GM18505 (cell line): Measurements from ENCODE around the gene DEPP1.

Experiments used
- ATAC-seq: cut with Tn5 transposase; IDR thresholded peaks from one replicate; pipeline ENCODE4 v1.9.1; 2021; ENCODE audit not compliant: unreplicated experiment
- POLR2A ChIP-seq: IDR thresholded peaks from 4 replicates; pipeline ENCODE4 v1.6.1; 2011; ENCODE audit warnings: borderline replicate concordance; ENCODE audit not compliant: insufficient read depth, insufficient read length; ENCODE audit errors: extremely low read depth

DEPP1 gene

GRCh38 chr10:44944354-44944753 lies 34.3 kb downstream of the DEPP1 start:
- ATAC-seq = no peak
- no peak for TF ChIP-seq POLR2A

- no peak for ATAC-seq
- TF ChIP-seq POLR2A = no peak
Measured at GRCh38 chr10:44939691-44940401, 38.8 kb downstream of the DEPP1 start.

DNA sequence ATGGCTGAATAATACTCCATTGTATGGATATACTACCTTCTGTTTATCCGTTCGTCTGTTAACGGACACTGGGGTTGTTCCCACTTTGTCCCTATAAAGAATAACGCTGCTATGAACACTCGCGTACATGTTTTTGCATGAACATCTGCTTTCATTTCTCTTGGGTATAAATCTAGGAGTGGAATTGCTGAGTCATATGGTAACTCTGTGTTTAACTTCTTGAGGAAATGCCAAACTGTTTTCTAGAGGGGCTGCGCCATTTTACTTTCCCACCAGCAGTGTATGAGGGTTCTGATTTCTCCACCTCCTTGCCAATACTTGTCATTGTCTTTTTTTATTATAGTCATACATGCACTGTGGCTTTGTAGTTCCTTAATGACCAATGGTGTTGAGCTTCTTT lies 39.7 kb downstream of the DEPP1 start:
- no peak for TF ChIP-seq POLR2A
- no peak for ATAC-seq

DNA sequence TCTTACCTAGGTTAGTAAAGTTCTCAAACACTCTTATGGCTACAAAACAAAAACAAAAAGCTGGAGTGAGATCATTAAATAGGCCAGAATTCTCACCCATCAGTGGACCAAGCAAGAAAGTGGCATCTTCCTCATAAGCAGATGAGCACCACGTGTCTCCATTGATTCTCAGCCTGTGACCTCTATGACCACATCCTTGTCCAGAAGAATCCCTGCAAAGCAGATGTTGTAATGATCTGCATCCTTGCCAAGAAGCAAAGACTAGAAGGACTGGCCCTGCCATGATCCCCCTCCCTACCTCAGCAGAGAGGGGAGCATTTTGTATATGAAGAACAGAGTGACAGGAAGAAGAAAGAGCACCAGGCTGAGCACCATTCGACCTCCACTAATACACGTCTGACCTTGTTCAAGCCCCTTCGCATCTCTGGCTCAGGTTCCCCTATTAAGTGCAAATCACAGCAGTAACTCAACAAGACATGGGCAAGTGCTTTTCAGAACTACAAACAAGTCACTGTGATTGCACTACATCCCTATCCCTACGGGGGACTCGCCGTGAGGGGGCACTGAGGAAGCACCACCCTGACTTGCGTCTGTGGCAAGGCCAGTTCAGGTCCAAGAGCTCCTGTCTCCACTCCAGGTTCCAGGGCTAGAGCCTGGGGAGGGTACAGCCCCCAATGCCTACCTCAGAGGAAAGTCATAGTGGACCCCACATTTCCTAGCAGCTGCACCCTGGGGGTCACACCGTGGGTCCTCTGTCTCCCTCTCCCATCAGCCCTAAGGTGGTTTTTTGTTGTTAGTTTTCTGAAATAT lies 41.2 kb downstream of the DEPP1 start:
- TF ChIP-seq POLR2A = no peak
- no peak for ATAC-seq

- no peak for ATAC-seq
- no peak for TF ChIP-seq POLR2A
Measured at GRCh38 chr10:44936314-44936975, 42.2 kb downstream of the DEPP1 start.

DNA sequence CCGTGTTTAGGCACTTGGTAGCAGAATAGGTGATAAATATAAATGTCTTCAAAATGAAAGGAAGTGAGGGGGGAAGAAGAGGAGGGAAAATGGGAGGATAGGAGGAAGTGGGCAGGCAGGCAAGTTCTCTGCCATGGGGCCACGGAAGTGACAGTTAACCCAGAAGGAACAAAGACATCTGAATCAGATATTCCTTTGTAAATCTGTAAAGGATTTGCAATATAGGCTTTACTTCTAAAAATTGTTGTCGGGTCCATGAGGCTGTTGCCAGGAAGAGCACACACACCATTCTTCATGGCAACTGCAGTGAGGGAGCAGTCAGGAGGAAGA lies 42.7 kb downstream of the DEPP1 start:
- no peak for TF ChIP-seq POLR2A
- no peak for ATAC-seq

DNA sequence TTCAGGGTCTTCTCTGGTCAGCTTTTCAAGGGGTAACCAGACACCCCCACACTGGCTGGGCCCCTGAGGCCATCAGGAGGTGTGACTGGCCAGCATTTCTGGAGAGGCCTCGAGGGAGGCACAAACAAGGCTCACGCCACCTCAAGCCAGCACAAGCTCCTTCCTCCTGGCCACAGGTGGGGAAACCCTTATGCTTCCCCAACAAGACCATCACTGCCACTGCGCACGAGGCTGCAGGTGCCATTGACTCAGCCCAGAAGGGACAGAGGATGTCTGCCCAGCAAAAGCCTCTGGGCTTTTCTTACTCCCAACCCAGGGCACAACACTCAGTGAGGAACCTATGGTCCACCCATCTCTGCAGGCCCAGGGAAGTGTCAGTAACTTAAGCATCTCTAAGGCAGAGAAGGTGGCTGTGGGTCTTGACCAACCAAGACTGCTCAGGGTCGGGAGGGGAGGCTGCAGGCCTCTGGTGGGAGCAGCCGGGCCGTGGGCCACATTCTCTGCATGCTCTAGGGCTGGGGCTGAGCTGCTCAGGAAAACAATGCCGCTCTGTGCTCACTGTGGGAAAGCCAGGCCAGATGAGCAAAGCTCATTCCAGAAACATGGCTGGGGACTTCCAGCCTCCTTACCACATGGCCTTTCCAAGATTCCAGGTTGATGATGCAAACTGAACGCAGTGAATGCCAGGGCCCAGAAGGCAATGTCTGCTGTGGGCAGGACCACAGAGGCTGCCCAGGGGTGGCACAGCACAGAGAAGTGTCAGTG lies 43.2 kb downstream of the DEPP1 start:
- ATAC-seq = no peak
- TF ChIP-seq POLR2A = no peak

DNA sequence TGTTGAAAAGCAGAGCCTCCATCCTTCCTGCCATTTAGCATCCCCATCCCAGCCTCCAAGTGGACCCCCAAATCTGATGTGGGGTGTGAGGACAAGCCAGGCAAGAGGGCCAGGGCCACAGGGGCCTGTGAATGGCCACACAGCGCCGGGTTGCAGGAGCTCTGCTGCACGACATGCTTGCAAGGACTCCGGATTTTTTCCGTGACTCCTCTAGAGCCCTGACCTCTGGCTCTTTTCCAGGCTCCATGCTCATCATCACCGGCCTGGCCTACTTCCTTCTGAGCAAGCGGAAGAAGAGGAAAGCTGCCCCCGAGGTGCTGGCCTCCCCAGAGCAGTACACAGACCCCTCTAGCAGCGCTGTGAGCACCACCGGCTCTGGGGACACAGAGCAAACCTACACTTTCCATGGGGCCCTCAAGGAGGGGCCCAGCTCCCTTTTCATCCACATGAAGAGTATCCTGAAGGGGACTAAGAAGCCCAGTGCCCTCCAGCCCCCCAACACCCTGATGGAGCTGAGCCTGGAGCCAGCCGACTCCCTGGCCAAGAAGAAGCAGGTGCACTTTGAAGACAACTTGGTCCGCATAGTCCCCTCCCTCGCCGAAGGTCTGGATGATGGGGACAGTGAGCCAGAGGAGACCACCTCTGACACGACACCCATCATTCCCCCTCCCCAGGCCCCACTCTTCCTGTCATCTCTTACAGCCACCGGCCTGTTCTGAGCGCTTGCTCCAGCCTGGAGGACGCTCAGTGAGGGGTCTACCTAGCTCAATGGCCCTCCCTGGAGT lies 44.0 kb downstream of the DEPP1 start:
- no peak for ATAC-seq
- TF ChIP-seq POLR2A = no peak

DNA sequence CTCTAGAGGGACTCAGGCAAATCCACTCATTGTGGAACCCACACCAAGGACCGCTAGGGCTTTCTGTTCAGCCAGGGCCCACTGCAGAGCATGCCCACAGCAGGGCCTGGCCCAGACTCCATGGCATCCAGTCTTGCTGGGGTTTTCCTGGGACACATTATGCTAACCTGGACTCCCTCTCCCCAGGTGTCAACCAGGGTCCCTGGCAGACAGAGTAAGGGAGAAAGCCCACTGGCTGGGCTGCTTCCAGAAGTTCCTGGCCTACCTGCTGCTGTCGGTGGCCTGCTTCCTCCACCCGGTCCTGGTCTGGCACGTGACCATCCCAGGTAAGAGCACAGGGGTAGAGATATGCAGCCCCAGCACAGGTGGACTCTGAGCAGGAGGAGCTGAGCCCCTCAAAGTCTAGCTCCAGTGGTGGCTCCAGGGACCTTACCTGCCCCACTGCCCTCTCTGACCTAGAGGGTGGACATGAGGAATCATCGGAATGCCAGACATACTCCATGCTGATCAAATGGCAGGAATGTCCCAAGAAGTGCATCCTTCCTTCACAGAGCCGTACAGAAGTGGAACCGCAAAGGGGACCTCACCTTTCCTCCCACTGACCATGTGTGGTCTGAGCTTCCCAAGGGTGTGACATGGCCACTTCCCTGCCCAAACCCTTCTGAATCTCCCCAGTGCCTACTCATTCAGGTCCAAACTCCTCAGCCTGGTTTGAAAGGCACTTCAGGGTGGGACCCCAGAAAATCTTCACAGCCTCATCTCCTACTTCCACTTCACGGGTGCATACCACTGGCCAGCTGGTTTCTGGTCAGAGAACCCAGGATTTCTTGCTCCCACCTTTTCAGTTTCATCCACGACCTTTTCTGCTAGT lies 44.9 kb downstream of the DEPP1 start:
- no peak for ATAC-seq
- no peak for TF ChIP-seq POLR2A

GRCh38 chr10:44932517-44933450 lies 45.8 kb downstream of the DEPP1 start:
- peak; percentile 91 for ATAC-seq

DNA sequence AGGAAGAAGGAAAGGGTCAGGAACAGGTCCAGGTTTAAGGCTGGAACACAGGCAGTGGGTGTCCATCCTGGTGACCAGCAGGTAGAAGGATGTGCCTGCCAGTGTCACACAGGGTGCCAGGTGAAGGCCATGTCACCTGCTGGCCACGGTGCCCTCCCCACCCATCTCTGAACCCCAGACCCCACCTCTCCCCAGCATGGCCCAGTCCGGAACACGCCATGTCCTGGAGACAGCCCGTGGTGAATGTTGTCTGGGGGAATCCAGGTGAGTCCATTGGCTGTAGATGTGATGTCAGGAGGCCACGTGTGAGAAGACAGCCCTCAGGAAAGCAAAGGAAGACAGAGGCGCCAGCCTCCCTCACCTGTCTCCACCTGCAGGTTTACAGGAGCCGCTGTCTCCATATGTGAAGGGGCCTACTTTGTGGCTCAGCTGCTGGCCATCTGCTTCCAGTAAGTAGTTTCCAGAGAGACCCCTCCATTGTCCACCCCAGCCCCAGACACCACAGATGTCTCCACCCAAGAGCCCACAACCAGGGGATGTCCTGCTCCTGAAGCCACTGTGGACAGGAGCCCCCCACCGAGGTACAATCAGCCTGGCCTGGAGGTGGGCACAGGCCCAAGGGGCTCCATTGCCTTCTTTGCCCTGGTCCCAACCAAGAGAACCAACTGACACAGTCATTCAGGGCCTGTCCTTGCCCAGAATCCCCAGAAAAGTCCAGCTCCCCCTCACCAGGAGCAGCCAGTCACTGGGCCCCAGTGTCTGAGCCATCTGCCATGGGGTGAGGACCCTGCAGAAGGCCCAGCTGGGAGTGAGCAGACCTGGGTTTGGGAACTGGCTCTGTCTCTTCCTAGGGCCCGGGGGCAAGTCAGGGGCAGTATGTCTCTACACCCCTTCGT lies 46.7 kb downstream of the DEPP1 start:
- no peak for TF ChIP-seq POLR2A
- no peak for ATAC-seq

More at GRCh38 chr10:44932517-44933450, 45.8 kb downstream of the DEPP1 start:
- no peak for TF ChIP-seq POLR2A
